ENCODE data around the gene PDGFRA.

The PDGFRA gene

DNA sequence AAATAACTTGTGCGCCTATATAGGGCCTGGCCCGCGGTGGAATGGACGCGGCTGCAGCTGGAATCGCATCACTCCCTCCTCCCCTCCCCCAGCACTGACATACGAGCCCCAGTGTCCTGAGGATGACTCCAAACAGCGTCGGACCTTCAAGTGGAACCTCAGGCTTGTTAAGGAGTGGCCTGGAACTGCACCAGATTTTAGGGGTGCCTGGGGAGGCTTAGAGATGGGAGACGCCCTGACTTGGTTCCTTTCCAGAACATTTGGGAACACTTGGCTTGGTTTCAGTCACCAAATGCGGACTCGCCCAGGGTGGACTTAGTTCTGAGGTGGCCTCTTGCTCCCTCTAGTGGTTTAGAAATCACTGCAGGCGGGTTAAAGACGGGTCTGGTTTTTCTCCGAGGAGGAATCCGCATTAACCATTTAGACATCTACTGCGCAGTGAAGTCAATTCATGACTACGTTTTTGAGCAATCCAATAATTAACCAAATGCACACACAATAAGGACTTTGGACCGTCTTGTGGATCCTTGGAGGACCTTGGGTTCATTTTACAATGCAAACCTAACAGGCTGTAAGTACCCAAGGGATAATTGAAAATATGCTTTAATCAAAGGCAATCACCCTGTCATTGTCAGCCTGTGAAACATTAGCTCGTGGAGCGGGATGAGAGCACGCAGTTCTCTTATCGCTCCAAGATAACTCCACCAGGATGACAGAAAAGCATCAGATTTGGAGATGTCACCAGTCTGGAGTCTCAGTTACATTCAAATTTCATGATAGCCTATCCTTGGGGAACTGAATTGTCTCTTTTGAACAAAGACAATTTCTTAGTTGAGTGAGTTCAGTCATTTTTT lies 11.2 kb upstream of the PDGFRA start:
- H3K27ac Mint-ChIP-seq, result no peak overlapping the region
- DNase-seq, result peak; percentile 68
- H3K4me3 Mint-ChIP-seq, result peak overlapping the region; percentile 31

DNA sequence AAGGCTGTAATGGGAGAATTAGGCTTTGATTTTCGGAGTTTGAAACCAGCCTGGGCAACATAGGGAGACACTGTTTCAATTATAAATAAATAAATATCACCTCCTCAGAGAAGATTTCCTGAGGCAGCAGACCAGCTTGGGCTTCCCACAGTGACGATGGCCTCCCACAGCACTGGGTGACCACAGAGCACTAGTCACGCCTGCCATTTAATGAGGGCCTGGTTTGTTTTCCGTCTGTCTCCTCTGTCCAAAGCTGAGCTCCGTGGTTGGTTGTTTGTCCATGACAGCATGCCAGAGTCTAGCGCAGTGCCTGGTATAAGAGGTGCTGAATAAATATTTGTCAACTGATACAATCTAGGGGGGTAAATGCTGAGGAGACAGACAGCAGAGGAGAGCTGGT lies 10.4 kb upstream of the PDGFRA start:
- no peak overlapping the region for H3K27ac Mint-ChIP-seq
- H3K9me3 Mint-ChIP-seq, result no peaks in the 10 kb centered on the region
- no peaks in the 10 kb centered on the region for H3K36me3 Mint-ChIP-seq (ENCODE audit: low read depth)
- peaks cover 64% of the 10 kb centered on the region for H3K27me3 Mint-ChIP-seq
- no peak for DNase-seq
- no peak overlapping the region for H3K4me3 Mint-ChIP-seq
- H3K4me1 Mint-ChIP-seq (ENCODE audit: low read depth), result peaks cover 6% of the 10 kb centered on the region

More for the DNA sequence above, 11.2 kb upstream of the PDGFRA start:
- Mint-ChIP-seq H3K36me3 (ENCODE audit: low read depth) (no peaks in the 10 kb centered on the region), H3K9me3 (no peaks in the 10 kb centered on the region), H3K27me3 (peaks cover 64% of the 10 kb centered on the region), H3K4me1 (ENCODE audit: low read depth) (peaks cover 6% of the 10 kb centered on the region)

- Mint-ChIP-seq H3K27ac (no peak overlapping the region), H3K4me3 (no peak overlapping the region), H3K36me3 (ENCODE audit: low read depth) (no peaks in the 10 kb centered on the region), H3K9me3 (no peaks in the 10 kb centered on the region), H3K27me3 (peaks cover 91% of the 10 kb centered on the region), H3K4me1 (ENCODE audit: low read depth) (peaks cover 40% of the 10 kb centered on the region)
- no peak for DNase-seq
These were observed 4.0 kb upstream of the PDGFRA start for GRCh38 chr4:54224996-54225597.

GRCh38 chr4:54225598-54226403 lies 3.3 kb upstream of the PDGFRA start:
- peak; percentile 34 for DNase-seq
- peaks cover 42% of the 10 kb centered on the region for H3K4me1 Mint-ChIP-seq (ENCODE audit: low read depth)
- peak overlapping the region; percentile 66 for H3K4me3 Mint-ChIP-seq
- no peak overlapping the region for H3K27ac Mint-ChIP-seq
- H3K9me3 Mint-ChIP-seq, result no peaks in the 10 kb centered on the region
- H3K27me3 Mint-ChIP-seq, result peaks cover 94% of the 10 kb centered on the region
- no peaks in the 10 kb centered on the region for H3K36me3 Mint-ChIP-seq (ENCODE audit: low read depth)

DNA sequence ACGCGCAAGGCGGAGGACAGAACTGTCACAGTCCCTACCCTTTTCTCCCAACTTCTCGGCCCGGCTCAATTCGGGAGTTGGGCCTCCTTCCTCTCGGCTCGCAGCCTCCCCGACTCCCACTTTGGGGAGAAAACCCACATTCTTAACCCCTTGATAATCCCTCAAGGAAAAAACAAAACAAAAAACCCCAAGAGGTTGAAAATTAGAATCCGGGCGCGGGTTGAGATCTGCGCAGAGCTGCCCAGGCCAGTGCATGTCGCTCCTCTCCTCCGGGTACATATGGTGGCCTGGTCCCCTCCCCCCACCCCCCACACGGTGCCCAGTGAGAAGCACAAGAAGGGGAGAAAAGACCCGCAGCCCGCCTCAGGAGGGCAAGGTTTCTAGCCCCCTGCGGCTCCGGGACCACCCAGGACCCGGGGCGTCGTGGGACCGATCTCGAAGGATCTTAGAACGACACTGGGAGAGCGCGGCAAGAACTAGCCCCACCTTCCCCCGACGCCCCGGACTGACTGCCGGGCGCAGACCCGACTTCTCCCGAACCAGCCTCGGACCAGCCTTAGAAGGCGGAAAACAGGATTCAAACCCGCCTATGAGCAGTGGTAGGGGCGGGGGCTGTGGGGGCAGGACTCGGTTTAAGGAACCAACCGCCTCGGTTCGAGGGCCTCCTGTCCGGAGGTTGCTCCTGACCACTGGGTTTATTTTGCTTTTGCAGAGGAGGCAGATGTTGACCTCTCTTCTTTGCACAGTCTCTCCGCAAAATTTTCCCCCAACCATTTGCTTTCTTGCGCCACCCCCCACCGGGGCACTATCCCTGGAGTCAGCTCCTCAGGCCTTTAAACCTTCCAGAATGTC lies 2.5 kb upstream of the PDGFRA start:
- H3K4me3 Mint-ChIP-seq, result peak overlapping the region; percentile 66
- peaks cover 45% of the 10 kb centered on the region for H3K4me1 Mint-ChIP-seq (ENCODE audit: low read depth)
- no peaks in the 10 kb centered on the region for H3K9me3 Mint-ChIP-seq
- H3K27me3 Mint-ChIP-seq, result peaks cover 94% of the 10 kb centered on the region
- no peaks in the 10 kb centered on the region for H3K36me3 Mint-ChIP-seq (ENCODE audit: low read depth)
- H3K27ac Mint-ChIP-seq, result no peak overlapping the region
- peak; percentile 35 for DNase-seq

GRCh38 chr4:54227256-54228055 lies 1.6 kb upstream of the PDGFRA start:
- DNase-seq, result peak; percentile 42
- Mint-ChIP-seq H3K36me3 (ENCODE audit: low read depth) (no peaks in the 10 kb centered on the region), H3K4me1 (ENCODE audit: low read depth) (peaks cover 51% of the 10 kb centered on the region), H3K27me3 (peaks cover 96% of the 10 kb centered on the region), H3K27ac (no peak overlapping the region), H3K4me3 (peak overlapping the region; percentile 66), H3K9me3 (no peaks in the 10 kb centered on the region)

DNA sequence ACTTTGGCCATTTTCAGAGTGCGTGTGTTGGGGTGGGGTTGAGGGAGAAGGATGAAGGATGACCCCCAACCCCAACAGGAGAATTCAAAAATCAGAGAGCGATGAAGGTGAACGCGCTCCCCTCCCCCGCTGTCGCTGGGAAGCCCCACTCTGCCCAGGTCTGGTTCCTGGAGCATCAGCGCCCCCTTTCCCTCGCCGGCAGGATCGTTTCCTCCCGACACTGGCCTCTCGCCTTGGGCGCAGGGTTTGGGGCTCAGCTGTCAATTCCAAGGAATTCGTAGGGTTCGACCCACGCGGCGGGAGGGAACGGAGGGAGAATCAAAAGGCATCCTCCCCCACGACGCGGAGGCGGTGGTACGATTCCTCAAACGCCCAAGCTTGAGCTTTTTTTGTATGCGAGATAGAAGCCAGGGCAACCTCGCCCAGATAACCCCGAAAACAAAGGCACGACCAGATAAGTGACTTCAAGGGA lies 1.0 kb upstream of the PDGFRA start:
- Mint-ChIP-seq H3K4me3 (peak overlapping the region; percentile 66), H3K36me3 (ENCODE audit: low read depth) (no peaks in the 10 kb centered on the region), H3K9me3 (no peaks in the 10 kb centered on the region), H3K27me3 (peaks cover 93% of the 10 kb centered on the region), H3K27ac (no peak overlapping the region), H3K4me1 (ENCODE audit: low read depth) (peaks cover 51% of the 10 kb centered on the region)
- peak; percentile 59 for DNase-seq

DNA sequence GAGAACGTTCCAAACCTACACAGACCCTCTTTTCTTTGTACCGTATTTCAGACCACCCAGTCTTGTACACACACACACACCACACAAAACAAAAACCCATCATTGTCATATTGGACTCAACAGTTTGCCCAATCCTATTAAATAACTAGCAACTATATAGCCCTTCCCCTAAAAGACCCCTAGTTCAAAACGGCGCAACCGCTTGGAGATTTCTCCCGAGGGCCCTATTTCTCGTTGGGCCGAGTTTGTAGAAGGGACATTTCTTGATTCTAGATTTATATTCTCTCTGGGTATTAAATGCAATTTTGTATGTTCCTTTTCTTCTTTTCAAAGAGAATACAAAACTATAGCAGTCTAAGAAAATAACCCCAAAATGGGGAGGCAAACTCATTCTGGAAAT lies 547 bp upstream of the PDGFRA start:
- peaks cover 51% of the 10 kb centered on the region for H3K4me1 Mint-ChIP-seq (ENCODE audit: low read depth)
- peaks cover 89% of the 10 kb centered on the region for H3K27me3 Mint-ChIP-seq
- H3K27ac Mint-ChIP-seq, result no peak overlapping the region
- no peak for DNase-seq
- H3K4me3 Mint-ChIP-seq, result no peak overlapping the region
- no peaks in the 10 kb centered on the region for H3K9me3 Mint-ChIP-seq
- H3K36me3 Mint-ChIP-seq (ENCODE audit: low read depth), result no peaks in the 10 kb centered on the region

DNA sequence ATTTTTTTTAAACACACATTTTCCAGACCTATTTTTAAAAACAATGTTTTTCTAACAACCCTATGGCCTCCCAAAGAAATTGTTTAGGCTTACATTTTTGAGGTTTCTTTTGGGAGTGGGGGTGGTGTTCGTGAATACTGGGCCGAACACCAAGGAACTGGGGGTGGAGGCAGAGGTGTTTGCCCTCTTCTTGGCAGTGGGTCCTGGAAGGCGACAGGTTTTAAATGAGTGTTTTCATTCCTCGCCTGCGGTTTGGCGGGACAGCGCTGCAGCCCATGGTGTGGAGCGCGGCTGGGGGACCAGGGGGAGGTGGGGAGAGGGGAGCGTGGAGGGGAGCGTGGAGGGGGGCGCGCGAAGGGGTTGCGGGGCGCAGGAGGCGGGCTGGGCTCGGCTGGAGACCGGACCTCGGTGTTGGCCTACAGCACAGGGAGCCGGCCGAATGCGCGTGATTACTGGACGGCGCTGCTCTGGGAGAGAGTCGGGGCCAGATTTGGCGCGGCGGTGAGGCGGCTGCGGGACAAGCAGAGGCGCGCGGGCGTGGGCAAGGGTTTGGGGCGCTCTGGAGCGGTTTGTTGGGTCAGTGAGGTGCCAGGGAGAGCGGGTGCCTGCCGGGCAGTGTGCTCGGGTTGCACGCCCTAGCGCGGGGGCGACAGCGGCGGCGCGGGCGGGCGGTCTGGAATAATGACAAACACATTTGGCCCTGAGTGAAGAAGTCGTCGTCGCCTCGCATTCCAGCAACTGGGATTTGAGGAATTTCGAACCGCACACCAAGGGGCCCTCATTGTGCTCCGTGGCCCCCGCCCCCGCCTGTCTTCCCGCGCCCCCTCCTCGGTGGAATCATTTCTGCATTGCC lies 764 bp downstream of the PDGFRA start:
- peak overlapping the region; percentile 27 for H3K4me3 Mint-ChIP-seq
- no peak overlapping the region for H3K27ac Mint-ChIP-seq
- H3K4me1 Mint-ChIP-seq (ENCODE audit: low read depth), result peaks cover 58% of the 10 kb centered on the region
- H3K9me3 Mint-ChIP-seq, result no peaks in the 10 kb centered on the region
- H3K27me3 Mint-ChIP-seq, result peaks cover 90% of the 10 kb centered on the region
- no peaks in the 10 kb centered on the region for H3K36me3 Mint-ChIP-seq (ENCODE audit: low read depth)
- no peak for DNase-seq

DNA sequence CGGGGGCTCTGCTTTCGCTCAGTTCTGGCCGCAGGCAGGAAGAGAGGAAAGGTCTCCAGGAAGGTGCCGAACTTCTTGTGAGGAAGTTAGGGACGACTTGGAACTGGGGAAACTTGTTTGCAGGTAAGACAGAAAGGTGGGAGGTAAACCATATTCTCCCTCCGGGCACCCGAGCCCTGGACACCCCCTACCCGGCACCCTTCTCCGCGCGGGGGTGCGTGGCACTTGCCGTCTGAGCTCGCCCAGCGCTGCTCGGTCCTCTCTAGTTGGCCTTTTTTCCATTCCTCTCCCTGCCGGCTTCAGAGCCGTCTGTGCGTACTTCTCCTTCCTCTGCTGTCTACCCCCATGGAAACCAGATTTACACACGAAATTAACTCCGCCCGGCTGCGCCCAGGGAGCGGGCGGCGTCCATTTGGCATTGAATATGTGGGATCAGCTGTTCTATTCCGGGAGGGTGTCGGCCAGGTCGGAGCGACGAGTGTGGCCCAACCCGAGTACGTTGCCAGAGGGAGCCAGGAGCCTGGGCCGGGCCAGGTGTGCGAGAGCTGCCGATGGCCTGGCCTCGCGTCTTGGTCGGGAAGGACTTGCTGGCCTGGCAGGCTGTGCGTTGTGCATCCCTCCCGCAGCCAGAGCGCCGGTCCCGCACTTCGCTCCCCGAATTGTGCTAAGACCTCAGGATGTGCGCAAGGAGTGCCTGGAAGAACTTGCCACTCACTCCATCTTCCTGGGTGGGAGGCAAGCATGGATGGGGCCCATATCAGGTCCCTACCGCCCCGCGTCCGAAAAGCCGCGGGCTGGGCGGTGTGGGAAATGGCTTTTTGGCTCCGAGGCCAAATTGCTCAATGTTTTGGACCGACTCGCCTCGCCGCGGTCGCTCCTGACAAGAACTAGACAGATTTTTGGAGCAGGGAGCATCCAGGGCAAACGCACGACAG lies 1.7 kb downstream of the PDGFRA start:
- peaks cover 89% of the 10 kb centered on the region for H3K27me3 Mint-ChIP-seq

GRCh38 chr4:54231419-54231767 lies 2.3 kb downstream of the PDGFRA start:
- Mint-ChIP-seq H3K9me3 (no peaks in the 10 kb centered on the region), H3K27ac (no peak overlapping the region), H3K4me3 (no peak overlapping the region), H3K4me1 (ENCODE audit: low read depth) (peaks cover 49% of the 10 kb centered on the region), H3K27me3 (peaks cover 89% of the 10 kb centered on the region), H3K36me3 (ENCODE audit: low read depth) (no peaks in the 10 kb centered on the region)
- DNase-seq, result no peak

More for the DNA sequence above, 1.7 kb downstream of the PDGFRA start:
- Mint-ChIP-seq H3K4me1 (ENCODE audit: low read depth) (peaks cover 53% of the 10 kb centered on the region), H3K9me3 (no peaks in the 10 kb centered on the region), H3K27ac (peak overlapping the region; percentile 67), H3K4me3 (no peak overlapping the region), H3K36me3 (ENCODE audit: low read depth) (no peaks in the 10 kb centered on the region)
- DNase-seq, result peak; percentile 35

Data from activated T-cell treated with anti-CD3 and anti-CD28 coated beads, Interleukin-2, amount 50 U/mL, for 24 hours (primary cell).